Activated T-cell treated with anti-CD3 and anti-CD28 coated beads for 24 hours (primary cell): ENCODE data around the gene CTTNBP2NL.
"Not testable (repeated sequence)": the region's sequence is repeated elsewhere in the genome, so short reads cannot be mapped to it uniquely, and the experiment has no call there.

ENCODE experiments used
- DNase-seq: peaks from one replicate; pipeline ENCODE4 v3.0.0-alpha.2; 2020; ENCODE audit warnings: low read depth

Gene CTTNBP2NL

DNA sequence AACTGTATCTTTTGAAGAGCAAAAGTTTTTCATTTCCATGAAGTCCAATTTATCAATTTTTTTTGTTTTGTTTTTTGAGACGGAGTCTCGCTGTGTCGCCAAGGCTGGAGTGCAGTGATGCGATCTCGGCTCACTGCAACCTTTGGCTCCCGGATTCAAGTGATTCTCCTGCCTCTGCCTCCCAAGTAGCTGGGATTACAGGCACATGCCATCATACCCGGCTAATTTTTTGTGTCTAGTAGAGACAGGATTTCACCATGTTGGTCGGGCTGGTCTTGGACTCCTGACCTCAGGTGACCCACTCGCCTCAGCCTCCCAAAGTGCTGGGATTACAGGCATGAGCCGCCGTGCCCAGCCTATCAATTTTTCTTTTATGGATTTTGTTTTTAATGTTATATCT lies 27.7 kb downstream of the CTTNBP2NL start:
- DNase-seq, result not testable (repeated sequence)

DNA sequence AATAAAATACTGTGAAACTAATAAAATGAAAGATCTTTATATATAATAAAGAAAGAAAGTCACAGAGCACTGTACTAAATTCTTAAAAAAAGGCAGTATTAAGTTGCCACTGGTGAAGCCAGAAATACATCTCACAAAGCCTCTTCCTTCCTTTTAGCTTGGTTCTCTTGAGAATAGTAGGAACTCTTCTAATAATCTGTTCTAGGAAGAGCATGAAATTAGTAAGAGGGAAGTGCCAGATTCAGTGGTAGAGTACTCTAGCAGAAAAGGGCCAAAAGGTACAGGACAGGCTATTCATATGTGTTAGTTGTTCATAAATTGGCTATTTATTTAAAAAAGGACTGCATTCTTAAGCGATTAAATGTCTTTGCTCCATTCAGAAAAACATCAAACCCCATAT lies 33.7 kb downstream of the CTTNBP2NL start:
- DNase-seq, result no peak

DNA sequence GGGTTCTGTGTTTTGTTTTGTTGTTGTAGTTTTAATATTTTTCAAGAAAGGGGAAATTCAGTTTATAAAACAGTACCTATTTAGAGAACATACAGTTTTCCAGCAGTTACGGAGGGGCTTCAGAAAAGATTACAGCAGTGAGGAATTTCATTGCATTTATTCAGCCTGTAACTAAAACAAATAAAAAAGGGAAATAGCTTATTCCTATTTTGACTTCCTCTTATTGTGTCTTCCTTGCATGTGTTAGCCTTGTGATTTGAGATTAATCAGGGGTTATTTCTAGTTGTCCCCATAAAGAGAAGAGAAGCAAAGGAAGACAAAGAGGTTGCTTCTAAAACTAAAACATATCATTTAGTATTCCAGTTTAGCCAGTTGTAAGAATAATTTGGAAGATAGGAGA lies 35.0 kb downstream of the CTTNBP2NL start:
- DNase-seq, result no peak

DNA sequence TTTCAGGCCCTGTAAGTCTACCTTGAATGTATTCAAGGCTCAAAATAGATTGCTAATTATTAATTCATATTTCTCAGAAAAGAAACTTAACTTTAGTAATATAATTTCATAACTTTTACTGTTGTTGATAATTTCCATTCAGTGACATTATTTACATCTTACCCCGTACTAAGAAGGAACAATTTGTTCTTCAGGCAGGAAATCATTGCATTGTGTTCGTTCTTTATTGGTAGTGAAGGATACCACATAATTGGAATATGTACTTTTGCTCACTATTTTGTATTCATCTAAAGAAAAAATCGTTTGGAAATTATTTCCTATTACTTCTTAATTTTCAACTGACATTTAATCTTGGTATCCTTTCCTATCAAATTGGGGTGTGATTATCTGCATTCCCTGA lies 39.4 kb downstream of the CTTNBP2NL start:
- no peak for DNase-seq

DNA sequence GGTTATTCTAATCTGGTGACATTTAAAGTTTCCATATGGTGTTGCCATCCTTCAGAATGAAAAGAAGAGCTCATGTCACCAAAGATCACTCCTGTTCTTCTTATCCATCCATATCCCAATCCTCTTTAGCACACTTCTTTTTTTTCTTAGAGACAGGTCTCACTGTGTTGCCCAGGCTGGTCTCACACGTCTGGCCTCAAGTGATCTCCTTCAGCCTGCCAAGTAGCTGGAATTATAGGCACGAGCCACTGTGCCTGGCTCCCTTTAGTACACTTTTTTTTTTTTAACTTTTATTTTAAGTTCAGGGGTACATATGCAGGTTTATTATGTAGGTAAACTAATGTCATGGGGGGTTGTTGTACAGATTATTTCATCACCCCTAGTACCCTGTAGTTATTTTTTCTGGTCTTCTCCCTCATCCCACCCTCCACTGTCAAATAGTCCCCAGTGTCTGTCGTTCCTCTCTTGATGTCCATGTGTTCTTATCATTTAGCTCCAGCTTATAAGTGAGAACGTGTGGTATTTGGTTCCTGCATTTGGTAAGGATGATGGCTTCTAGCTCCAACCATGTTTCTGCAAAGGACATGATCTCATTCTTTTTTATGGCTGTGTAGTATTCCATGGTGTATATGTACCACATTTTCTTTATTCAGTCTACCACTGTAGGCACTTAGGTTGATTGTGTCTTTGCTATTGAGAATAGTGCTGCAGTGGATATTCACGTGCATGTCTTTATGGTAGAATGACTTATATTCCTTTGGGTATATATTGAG lies 40.6 kb downstream of the CTTNBP2NL start:
- no peak for DNase-seq

DNA sequence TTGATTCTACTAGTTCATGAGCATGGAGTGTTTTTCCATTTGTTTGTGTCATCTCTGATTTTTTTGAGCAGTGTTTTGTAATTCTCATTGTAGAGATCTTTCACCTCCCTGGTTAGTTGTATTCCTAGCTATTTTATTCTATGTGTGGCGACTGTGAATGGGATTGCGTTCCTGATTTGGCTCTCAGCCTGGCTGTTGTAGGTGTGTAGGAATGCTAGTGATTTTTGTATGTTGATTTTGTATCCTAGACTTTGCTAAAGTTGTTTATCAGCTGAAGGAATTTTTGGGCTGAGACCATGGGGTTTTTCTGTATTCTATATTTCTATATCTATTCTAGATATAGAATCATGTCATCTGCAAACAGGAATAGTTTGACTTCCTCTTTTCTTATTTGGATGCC lies 42.1 kb downstream of the CTTNBP2NL start:
- not testable (repeated sequence) for DNase-seq

DNA sequence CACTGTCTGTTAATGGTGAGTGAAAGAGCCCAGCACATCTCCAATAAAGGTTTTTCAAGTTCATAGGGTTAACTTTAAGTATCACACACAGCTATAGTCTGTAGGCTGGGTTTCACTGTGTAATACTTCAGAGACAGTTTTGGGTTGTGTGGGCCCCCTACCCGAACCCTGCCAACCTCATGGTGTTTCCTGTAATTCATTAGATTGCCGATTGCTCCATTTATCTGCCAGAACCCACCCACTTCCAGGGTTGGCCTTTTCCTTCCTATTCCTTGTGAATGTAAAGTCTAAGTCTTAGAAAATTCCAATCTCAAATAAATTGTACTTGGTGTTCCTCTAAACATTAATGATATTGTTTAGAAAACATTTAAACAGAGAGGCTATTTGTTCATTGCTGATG lies 43.6 kb downstream of the CTTNBP2NL start:
- DNase-seq, result no peak

DNA sequence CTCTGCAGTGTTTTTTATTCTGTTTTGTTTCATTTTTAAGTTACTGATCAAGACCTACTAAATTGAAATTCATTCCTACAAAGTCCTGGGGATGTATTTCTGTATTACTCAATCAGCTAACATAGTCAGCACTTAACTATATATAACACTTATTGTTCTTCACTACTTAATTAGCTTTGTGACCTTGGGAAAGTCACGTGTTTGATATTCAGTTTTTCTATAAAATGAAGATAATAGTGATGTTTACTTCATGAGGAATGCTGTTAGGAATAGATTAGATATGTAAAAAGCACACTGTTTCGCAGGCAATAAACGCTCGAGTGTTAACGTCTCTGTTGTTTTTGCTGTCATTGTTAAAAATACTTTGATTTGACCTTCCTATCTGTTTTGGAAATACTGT lies 44.6 kb downstream of the CTTNBP2NL start:
- no peak for DNase-seq

DNA sequence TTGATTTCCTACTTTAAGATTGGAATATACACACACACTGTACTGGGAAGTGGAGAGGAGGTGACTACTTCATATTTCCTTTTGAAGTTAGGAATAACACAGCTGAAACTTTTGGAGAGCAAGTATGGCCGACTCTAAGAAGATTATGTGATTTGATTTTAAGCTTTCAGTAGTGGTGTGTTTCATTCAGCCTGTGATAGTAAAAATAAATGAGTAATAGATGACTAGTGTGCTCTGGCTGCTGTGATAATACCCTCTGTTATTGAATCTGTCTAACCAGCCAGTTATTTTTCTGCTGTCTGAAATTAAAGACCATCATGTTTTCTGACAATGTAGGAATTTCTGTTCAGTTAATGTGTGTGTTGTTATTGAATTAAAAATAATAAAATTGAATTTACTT lies 48.3 kb downstream of the CTTNBP2NL start:
- no peak for DNase-seq

DNA sequence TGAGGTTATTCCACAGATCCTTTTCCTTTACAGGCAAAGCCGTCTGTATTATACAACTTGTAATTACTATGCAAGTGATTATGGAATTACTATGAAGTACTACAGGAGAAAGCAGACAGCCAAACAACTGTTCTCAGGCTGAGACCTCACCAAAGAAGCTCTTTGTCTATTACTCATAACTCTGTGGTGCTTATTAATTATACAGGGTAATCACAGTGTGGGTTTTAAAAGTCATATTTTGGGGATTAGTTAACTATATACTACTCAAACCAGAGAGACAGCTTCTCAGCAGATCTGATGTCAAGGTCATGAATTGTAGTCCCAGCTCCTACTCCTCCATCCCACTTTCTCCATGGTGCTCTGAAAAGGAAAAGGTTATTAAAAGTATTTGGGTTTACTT lies 49.6 kb downstream of the CTTNBP2NL start:
- no peak for DNase-seq

DNA sequence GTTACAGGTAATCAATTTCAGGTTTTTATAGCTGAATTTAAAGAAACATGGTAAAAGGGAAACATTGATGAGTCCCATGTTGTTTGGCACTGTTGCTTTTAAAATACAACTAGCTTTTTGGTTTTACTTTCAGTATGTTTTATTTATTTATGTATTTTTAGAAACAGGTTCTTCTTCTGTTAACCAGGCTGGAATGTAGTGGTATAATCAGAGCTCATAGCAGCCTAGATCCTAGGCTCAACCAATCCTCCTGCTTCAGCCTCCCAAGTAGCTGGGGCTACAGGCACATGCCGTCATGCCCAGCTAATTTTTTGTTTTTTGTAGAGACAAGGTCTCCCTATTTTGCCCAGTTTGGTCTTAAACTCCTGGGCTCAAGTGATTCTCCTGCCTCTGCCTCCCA lies 50.4 kb downstream of the CTTNBP2NL start:
- DNase-seq, result no peak

DNA sequence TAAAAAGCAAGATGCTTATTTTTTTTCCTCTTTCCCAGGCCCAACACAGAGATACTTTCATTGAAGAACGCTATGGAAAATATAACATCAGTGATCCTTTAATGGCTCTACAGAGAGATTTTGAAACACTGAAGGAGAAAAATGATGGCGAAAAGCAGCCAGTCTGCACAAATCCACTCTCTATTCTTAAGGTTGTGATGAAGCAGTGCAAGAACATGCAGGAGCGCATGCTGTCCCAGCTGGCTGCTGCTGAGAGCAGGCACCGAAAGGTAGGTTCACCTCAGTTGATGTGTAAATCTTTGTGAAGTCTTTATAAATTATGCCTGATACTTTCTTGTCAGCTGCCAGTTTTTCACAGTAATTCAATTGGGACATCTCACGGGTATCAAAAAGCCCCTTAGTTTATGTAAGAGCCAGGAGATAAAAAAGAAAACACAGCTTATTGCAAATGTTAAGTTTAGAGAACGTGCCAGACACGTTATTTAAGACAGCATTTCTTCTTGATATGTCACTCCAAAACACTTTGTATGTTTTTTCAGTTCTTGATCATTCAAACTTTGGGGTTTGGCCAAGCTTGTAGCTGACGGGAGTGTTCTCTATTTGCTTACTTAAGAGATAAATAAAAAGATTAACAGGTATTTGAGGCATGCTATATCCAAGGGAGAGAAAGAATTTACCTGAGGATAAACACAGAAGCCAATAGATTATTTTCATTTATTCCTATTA lies 53.1 kb downstream of the CTTNBP2NL start:
- DNase-seq, result no peak

DNA sequence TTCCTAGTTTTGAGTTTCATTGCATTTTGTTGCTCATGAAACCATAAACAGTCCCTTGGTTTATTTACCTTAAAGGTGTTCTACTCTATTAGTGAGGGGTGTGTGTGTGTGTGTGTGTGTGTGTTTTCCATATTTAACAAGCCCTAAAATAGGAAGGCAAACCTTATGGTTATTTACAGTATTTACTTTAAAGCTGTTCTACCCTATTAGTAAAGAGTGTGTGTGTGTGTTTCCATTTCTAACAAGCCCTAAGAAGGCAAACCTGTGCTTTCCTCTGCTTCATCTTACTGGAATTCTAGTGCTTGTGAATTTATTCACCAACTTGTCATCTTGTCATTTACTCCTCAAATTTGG lies 53.6 kb downstream of the CTTNBP2NL start:
- DNase-seq, result no peak

DNA sequence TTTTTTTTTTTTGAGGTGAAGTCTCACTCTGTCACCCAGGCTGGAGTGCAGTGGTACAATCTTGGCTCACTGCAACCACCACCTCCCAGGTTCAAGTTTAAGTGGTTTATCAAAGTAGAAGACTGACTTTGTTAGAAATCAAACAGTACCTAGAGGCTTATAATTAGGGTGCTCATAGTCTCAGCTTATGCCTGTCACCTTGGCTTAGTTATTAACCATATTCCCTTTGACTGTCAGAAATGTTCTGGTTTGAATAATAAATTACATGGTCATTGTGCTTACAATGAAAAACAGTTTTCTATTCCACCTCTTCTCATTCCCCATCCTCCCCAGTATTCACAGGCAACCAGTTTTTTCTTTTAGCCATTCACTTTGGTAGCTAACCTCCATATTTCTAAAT lies 54.8 kb downstream of the CTTNBP2NL start:
- no peak for DNase-seq

DNA sequence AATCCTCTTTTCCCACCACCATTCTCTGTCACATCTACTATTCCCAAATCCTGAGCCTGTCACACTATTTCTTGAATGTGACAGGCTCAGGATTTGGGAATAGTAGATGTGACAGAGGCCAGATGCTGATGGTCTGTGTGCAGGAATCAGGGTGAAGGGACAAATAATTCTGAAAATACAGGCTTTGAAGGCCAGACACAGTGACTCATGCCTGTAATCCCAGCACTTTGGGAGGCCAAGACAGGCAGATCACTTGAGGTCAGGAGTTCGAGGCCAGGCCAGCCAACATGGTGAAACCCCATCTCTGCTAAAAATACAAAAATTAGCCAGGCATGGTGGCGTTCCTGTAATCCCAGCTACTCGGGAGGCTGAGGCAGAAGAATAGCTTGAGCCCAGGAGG lies 55.3 kb downstream of the CTTNBP2NL start:
- not testable (repeated sequence) for DNase-seq

DNA sequence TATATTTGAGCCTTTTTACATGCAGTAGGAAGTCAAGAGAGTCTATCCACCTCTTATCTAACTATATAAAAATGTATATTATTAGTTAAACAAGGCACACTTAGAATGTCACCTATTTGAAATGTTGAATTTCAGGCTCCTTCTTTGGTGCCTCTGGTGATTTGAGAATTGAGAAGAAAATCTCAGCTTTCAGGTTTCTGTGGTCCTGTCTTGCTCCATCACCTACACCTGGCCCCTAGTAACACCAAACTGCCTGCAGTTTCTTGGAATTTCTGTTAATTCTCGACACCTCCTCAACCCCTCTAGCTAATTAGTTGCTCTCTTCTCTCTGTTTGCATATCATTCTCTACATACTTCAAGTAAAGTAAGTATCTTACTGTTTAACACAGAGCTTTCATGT lies 57.9 kb downstream of the CTTNBP2NL start:
- no peak for DNase-seq

DNA sequence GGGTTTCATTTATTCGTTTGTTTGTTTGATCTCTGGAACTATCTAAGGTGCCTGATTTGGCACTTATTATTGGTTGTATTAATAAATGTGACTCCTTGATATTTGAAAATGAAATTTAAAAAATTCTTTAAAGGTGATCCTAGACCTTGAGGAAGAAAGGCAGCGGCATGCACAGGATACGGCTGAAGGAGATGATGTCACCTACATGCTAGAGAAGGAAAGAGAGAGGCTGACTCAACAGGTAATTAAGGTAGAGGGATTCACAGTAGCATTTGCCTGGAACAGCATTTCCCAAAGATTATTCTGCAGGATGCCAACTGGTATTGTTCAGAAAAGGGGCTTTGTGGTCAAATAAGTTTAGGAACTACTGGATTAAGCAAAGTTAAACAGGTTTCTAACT lies 58.3 kb downstream of the CTTNBP2NL start:
- no peak for DNase-seq

DNA sequence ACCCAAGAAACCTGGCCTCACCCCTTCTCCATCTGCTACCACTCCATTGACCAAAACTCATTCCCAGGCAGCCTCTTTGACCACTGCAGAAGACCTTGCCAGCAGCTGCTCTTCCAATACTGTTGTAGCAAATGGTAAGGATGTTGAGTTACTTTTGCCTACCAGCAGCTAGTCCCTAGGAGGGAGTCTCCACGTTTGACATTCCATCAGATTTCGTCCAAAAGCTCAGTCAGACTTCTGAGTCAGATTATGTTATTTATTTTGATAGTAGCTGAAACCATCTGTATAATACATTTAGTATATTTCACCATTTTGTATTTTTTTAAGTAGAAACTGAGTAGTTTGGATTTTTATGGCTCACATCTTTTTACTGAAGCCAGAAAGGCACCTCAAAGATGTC lies 61.2 kb downstream of the CTTNBP2NL start:
- no peak for DNase-seq

DNA sequence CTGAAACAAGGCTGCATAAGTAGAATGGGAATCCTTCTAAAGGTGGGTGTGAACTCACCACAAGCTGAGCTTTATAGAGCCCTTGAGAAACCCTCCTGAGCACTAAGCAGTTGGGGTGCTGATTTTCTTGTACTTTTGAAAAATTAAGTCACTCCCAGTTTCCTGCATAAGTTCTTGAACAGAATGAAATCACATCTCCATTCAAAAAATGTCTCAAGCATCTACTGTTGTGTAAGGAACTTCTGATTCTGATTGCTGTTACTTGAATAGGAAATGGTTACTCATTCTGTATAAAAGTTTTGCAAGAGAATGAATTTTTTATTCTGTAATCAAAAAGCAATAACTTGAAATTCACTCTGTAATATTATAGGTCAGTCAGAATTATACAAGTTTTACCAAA lies 61.9 kb downstream of the CTTNBP2NL start:
- no peak for DNase-seq

DNA sequence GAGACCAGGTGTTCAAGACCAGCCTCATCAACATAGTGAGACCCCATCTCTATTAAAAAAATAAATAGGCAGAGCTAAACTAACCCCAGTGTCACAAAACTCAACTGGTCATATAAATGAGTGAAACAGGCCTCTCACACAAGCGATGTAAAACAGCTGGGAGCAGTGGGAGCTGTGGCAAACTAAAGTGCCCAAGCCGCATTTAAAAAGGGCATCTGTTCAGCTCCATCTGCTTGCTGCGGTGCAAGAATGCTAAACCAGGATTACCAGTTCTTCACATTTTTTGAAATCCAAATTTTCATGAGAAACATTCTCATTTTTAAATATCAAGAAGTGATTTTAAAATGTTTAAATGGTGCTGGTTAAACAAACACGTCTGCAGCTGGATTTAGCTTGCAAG lies 62.7 kb downstream of the CTTNBP2NL start:
- no peak for DNase-seq

DNA sequence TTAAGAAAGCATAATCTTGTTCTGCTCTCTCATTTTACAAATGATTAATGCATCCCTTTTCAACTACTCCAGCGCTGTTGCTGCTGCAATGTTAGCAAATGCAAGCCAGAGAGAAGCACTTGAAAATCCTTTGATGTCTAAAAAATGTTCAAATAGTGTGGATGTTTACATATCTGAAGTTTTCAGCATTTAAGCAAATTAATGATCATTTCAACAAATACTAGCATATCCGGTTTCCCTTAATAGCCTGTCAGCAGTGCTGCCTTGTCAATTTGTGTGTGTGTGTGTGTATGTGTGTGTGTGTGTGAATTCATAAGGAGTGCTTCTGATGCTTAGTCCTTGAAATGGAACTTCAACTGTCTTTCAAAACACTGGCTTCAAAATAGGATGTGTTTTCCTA lies 64.6 kb downstream of the CTTNBP2NL start:
- DNase-seq, result no peak

DNA sequence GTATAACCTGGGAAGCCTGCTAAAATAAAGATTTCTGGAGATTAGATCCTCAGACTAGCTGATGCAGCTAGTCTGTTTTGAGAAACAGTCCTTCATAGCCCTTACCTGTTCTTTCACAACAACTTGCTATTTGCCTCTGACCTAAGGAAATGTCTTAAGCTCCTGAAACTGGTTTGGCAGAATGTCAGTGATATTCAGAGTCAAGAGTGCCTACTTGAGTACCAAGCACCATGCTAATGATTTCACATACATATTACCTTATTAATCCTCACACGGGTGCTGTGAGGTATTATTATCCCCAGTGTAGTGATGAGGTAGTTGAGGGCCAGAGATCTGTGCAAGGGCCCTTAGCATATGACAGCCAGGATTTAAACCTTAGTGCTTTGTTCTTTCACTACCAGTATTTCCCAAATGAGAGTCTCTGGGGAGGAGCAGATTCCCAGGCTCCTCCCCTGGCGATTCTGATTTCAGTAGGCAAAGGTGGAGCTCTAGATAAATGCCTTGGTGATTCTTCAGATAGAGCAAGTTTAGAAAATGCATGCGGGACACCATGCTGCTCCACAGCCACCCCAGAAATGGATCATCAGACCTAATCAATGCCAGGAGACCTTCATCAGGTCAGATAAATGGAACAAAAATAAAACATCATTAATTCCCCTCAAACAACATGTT lies 65.3 kb downstream of the CTTNBP2NL start:
- no peak for DNase-seq

DNA sequence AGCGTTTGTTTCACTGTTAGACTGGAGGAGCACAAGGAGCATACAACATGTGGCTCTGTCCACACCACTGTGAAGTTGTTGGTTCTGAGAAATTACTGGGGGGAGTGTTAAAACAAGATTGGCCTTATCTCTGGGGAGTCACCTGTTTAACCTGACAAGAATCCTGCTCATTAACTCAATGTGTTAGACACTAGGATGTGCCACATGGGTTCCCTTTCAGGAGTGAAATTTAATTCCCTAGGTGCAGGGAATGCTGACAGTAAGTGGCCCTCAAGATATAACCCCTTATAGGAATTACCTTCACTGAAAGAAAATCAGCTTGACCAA lies 66.9 kb downstream of the CTTNBP2NL start:
- no peak for DNase-seq

DNA sequence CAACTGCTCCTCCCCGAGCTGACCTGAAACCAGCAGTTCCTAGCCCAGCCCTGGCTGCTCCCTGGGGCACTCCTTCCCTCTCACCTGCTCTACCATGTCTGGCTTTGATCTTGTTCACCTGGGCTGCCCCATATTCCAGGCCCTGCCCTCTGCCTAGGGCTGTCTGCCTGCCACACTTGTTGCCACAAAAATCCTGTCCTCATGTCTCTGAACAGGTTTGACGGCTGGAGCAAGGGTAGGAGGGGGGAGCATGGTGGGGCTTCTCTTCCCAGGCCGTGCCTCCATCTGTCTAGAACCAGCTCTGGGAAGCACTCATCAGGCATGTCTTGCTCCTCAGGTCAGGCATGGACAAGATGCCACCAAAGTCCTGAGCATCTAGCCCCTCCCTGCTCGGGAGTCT lies 68.5 kb downstream of the CTTNBP2NL start:
- DNase-seq, result no peak
